Esophagus squamous epithelium (tissue), 4 donors: Measurements from ENCODE around the gene BICRA.

Experiments
- POLR2A ChIP-seq, 4 donors: fragments of 450-650 bp; IDR thresholded peaks; one replicate each; pipeline ENCODE4 v1.6.1; 2017; ENCODE audit warnings: antibody characterized with exemption in 4 of 4, mild to moderate bottlenecking in 4 of 4, moderate library complexity in 3 of 4
- TF ChIP-seq, protein P1 (sequence below), 6 experiments: fragments of 450-650 bp in 4 of 6; fragments of 200-600 bp in 2 of 6; sonication (generic) in 2 of 6; IDR thresholded peaks; one replicate each; pipeline ENCODE4 v1.5.1; 2016 to 2019; ENCODE audit warnings: antibody characterized with exemption in 6 of 6, mild to moderate bottlenecking in 4 of 6, moderate library complexity in 4 of 6

DNA sequence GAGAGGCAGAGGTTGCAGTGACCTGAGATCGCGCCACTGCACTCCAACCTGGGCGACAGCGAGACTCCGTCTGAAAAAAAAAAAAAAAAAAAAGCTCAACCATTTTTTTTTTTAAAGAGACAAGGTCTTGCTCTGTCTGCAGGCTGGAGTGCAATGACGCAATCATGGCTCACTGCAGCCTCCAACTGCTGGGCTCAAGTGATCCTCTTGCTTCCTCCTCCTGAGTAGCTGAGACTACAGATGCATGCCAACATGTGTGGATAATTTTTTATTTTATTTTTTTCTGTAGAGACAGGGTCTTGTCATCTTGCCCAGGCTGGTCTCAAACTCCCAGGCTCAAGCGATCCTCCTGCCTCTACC is 114.6 kb downstream of the BICRA start:
- TF ChIP-seq POLR2A (IDR thresholded peaks at IDR 0.05), result no peak
- TF ChIP-seq, protein P1, sequence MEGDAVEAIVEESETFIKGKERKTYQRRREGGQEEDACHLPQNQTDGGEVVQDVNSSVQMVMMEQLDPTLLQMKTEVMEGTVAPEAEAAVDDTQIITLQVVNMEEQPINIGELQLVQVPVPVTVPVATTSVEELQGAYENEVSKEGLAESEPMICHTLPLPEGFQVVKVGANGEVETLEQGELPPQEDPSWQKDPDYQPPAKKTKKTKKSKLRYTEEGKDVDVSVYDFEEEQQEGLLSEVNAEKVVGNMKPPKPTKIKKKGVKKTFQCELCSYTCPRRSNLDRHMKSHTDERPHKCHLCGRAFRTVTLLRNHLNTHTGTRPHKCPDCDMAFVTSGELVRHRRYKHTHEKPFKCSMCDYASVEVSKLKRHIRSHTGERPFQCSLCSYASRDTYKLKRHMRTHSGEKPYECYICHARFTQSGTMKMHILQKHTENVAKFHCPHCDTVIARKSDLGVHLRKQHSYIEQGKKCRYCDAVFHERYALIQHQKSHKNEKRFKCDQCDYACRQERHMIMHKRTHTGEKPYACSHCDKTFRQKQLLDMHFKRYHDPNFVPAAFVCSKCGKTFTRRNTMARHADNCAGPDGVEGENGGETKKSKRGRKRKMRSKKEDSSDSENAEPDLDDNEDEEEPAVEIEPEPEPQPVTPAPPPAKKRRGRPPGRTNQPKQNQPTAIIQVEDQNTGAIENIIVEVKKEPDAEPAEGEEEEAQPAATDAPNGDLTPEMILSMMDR (IDR thresholded peaks at IDR 0.05), result no peak
